Measurements from ENCODE around the gene GRK4. TPM values are rescaled to one million over a fixed set of nuclear protein-coding genes. Genes with fewer than 3 reads are reported as not detected.
A peak's percentile ranks its signal among the peaks of the same experiment; 100 is the strongest.

The GRK4 gene
- total RNA-seq, 4 donors from 2014 or later, result 7.6 to 10.8 (median 9.1) TPM

DNA sequence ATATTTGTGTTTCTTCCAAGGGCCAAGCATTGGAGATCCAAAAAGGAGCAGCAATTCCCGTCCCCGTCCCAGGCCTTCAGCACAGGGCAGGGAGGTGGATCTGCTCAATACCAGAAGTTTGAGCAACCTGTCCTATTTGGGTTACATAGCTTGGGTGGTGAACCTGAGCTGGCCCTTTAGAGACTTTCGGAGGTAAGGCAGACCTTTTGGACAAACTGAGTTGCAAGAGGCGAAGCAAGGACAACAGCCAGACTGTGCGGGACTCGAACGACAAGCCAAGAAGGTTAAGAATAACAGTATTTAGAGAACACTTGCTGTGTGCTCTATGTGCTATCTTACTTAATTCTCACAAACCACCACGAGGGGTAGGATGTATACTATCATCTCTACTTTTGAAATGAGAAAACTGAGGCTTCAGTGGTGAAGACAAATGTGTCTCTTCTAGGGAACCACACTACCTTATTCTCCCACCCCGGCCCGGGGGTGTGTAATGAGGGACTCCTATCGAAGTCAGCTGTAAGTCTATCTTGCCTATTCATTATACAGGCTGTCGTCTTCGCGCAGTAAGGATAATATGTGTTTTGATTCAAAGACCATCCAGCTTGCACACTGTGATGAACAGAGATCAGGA, 1.4 kb upstream of the GRK4 start:
- Histone ChIP-seq H3K27ac (peak overlapping the region in 1 of 3 donors; percentile 78), H3K9me3 (no peaks in the 10 kb centered on the region), H3K4me3 (replicated peaks in 1 of 3) (peak overlapping the region in 2 of 3 donors; percentile 49 to 99), H3K4me1 (peaks cover 23 to 27% of the 10 kb centered on the region in 2 donors), H3K36me3 (peaks cover 3 to 6% of the 10 kb centered on the region in 2 donors), H3K27me3 (no peaks in the 10 kb centered on the region)
- WGBS, 2 donors, result 41 to 61% methylated on average over 14 of the region's 14 CpGs
- TF ChIP-seq POLR2A (IDR thresholded peaks at IDR 0.05), result no peak
- TF ChIP-seq, protein P1, sequence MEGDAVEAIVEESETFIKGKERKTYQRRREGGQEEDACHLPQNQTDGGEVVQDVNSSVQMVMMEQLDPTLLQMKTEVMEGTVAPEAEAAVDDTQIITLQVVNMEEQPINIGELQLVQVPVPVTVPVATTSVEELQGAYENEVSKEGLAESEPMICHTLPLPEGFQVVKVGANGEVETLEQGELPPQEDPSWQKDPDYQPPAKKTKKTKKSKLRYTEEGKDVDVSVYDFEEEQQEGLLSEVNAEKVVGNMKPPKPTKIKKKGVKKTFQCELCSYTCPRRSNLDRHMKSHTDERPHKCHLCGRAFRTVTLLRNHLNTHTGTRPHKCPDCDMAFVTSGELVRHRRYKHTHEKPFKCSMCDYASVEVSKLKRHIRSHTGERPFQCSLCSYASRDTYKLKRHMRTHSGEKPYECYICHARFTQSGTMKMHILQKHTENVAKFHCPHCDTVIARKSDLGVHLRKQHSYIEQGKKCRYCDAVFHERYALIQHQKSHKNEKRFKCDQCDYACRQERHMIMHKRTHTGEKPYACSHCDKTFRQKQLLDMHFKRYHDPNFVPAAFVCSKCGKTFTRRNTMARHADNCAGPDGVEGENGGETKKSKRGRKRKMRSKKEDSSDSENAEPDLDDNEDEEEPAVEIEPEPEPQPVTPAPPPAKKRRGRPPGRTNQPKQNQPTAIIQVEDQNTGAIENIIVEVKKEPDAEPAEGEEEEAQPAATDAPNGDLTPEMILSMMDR (IDR thresholded peaks at IDR 0.05), result no peak
- DNase-seq, result no peak
- intact Hi-C loops (cut with DNase I), result no loop called here

DNA sequence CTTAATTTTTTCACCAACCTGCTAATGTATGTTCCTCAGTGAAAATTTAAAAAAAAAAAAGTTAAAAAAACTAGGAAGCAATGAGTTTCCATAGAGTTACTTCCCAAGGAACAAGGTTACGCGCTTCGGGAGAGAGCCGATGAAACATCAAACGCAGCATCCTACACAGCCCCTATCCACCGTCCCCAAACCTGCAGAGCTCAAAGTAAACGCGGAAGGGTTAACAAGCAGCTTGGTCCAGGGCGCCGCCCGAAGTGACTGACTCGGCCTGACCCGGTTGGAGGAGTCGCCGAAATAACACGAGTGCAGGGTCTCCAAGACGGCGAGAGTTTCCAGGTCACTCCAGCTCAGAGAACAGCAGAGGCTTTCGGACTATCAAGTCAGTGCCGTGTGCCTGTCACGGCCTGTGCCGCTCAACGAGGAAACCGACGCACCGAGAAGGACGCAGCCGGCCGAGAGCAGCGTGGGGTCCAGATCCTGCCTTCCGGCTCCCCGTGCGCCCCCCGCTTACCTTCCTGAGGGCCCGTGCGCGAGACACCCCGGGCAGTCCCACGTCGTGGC, 677 bp upstream of the GRK4 start:
- H3K27me3 ChIP-seq, result no peaks in the 10 kb centered on the region
- no peaks in the 10 kb centered on the region for H3K9me3 ChIP-seq
- peak overlapping the region; percentile 5 to 84 (median 78) for H3K27ac ChIP-seq
- peak overlapping the region; percentile 49 to 99 (median 54) for H3K4me3 ChIP-seq (replicated peaks in 1 of 3)
- H3K4me1 ChIP-seq, result peaks cover 23 to 27% of the 10 kb centered on the region in 2 donors
- no peaks in the 10 kb centered on the region for H3K36me3 ChIP-seq
- 1% methylated on average over 20 to 38 of the region's 40 CpGs for WGBS, 2 donors
- TF ChIP-seq, protein P1 (IDR thresholded peaks at IDR 0.05), result no peak
- TF ChIP-seq POLR2A (IDR thresholded peaks at IDR 0.05), result no peak
- intact Hi-C loops (cut with DNase I), result no loop called here
- DNase-seq, result peak; percentile 51 to 57

DNA sequence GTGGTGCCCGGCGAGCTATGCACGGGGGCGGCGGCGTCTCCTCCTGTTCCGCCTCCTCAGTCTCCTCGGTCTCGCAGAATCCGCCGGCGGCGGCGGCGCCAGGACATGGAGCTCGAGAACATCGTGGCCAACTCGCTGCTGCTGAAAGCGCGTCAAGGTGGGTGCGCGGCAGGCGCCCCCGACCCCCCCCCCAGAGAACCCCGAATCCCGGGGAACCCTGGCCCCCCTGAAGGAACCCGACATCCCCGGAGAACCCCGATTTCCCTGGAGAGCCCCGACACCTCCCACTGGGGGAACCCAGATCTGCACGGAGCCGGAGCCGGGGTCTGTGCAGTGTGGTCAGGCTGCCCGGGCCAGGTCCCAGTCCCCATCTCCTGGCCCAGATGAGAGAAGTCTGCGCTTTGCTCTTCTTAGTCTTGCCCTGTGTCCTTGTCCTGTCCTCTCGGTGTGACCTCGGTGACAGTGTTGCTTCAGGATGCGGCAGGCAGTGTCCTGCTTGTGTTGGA, 648 bp downstream of the GRK4 start:
- Histone ChIP-seq H3K4me1 (peaks cover 20 to 23% of the 10 kb centered on the region in 2 donors), H3K36me3 (no peaks in the 10 kb centered on the region), H3K27ac (peak overlapping the region in 2 of 3 donors; percentile 12 to 67), H3K4me3 (replicated peaks in 1 of 3) (peak overlapping the region; percentile 54 to 99 (median 82)), H3K27me3 (no peaks in the 10 kb centered on the region), H3K9me3 (no peaks in the 10 kb centered on the region)
- 1 to 5% methylated on average over 4 to 18 of the region's 38 CpGs for WGBS, 2 donors
- intact Hi-C loops (cut with DNase I), result no loop called here
- TF ChIP-seq POLR2A (IDR thresholded peaks at IDR 0.05), result no peak
- TF ChIP-seq, protein P1 (IDR thresholded peaks at IDR 0.05), result no peak
- peak; percentile 21 to 63 for DNase-seq

DNA sequence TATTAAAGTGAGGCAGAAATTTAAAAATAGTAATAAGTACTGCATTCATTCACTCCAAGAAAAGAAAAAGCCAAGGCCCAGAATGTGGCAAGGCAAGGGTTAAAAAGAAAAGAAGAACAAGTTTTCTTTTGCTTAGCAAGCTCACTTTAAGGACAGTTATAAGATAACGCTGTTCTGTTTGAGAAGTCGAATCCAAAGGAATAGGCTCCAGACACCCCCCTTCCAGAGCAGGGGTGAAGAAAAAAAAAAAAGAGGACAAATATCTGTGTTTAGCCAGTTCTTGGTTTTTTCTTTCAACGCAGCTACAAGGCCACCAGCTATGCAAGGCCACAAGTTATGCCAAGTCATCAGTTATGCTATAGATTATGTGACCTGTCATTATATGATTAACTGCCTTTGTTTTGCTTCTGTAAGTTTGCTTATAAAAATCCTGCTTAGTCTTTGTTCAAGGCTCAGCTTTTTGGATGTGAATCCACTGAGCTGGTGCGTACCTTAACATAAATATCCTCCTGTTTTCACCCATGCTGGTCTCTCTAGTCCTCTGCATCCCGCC, 1.4 kb downstream of the GRK4 start:
- no peak overlapping the region for H3K4me3 ChIP-seq (replicated peaks in 1 of 3)
- no peak for TF ChIP-seq POLR2A (IDR thresholded peaks at IDR 0.05)
- TF ChIP-seq, protein P1 (IDR thresholded peaks at IDR 0.05), result no peak
- peaks cover 20 to 23% of the 10 kb centered on the region in 2 donors for H3K4me1 ChIP-seq
- no peaks in the 10 kb centered on the region for H3K36me3 ChIP-seq
- DNase-seq, result no peak
- intact Hi-C loops (cut with DNase I), result no loop called here
- WGBS, 2 donors, result 56 to 59% methylated on average over 5 of the region's 5 CpGs
- H3K27me3 ChIP-seq, result no peaks in the 10 kb centered on the region
- H3K27ac ChIP-seq, result no peak overlapping the region
- H3K9me3 ChIP-seq, result no peaks in the 10 kb centered on the region

DNA sequence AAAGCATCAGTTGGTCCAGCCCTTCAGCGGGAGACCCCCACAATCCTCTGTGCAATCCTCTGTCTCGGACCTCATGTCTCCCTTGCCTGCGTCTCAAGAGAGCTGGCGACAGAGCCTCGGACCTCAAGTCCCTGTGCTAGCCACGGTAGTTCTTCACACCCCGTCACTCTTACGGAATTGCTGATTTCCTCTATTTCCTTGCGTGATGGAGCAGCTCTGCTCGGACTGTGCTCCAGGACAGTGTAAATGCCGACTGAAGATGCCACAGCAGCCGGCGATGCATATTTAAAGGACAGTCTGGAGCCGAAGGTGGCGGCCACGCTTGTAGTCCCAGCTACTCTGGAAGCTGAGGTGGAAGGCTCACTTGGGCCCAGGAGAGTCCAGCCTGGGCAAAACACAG, 1.9 kb downstream of the GRK4 start:
- no peaks in the 10 kb centered on the region for H3K27me3 ChIP-seq
- no peak for DNase-seq
- no peak overlapping the region for H3K27ac ChIP-seq
- H3K4me1 ChIP-seq, result peaks cover 20 to 23% of the 10 kb centered on the region in 2 donors
- H3K36me3 ChIP-seq, result no peaks in the 10 kb centered on the region
- no peak overlapping the region for H3K4me3 ChIP-seq (replicated peaks in 1 of 3)
- intact Hi-C loops (cut with DNase I), result no loop called here
- H3K9me3 ChIP-seq, result no peaks in the 10 kb centered on the region
- WGBS, 2 donors, result 85 to 90% methylated on average over 16 of the region's 16 CpGs
- TF ChIP-seq, protein P1 (IDR thresholded peaks at IDR 0.05), result no peak
- no peak for TF ChIP-seq POLR2A (IDR thresholded peaks at IDR 0.05)
